OCI-LY7 (cell line): ENCODE measurements around the gene CHCHD6. TPM values are rescaled to one million over a fixed set of nuclear protein-coding genes. Genes with fewer than 3 reads are reported as not detected.

Experiments used
- BruUV-seq: library from RNA; stranded (reverse); fragments of 400-500 nt; replicated peaks from 2 replicates; lab custom pipeline; 2021; lab: Mats Ljungman, UMichigan
- CTCF ChIA-PET: fragments of 300-600 bp; sonication (Branson Sonifier 250); formaldehyde crosslinking; loops from one replicate; lab custom pipeline; 2022; ENCODE audit warnings: antibody characterized with exemption; ENCODE audit not compliant: unreplicated experiment; lab: Charles Lee
- POLR2A ChIA-PET: fragments of 300-600 bp; sonication (Branson Sonifier 250); formaldehyde crosslinking; loops from one replicate; lab custom pipeline; 2022; ENCODE audit warnings: antibody characterized with exemption; lab: Charles Lee
- DNase-seq: peaks from one replicate; pipeline ENCODE4 v3.0.0-alpha.2; 2015; ENCODE audit warnings: low spot score
- H2AFZ ChIP-seq: fragments of 200-600 bp; sonication (generic), shearing (Covaris generic); 2 replicates; pipeline ENCODE4 v1.6.1; 2014; ENCODE audit warnings: mild to moderate bottlenecking, antibody characterized with exemption, low read length, moderate library complexity
- H3K27ac ChIP-seq: fragments of 200-600 bp; sonication (generic); 2 replicates; pipeline ENCODE4 v1.5.1; 2014; ENCODE audit warnings: mixed run types, low read depth, mild to moderate bottlenecking, moderate library complexity, low read length, inconsistent platforms; ENCODE audit not compliant: poor library complexity, severe bottlenecking
- H3K36me3 ChIP-seq: fragments of 200-600 bp; sonication (generic); 2 replicates; pipeline ENCODE4 v1.6.1; 2014; ENCODE audit warnings: mild to moderate bottlenecking, antibody characterized with exemption, low read length, moderate library complexity, mixed read lengths; ENCODE audit not compliant: insufficient read depth
- H3K4me1 ChIP-seq: fragments of 200-600 bp; sonication (generic); 2 replicates; pipeline ENCODE4 v1.5.1; 2014; ENCODE audit warnings: mild to moderate bottlenecking, low read length; ENCODE audit not compliant: insufficient read depth, poor library complexity, severe bottlenecking
- H3K4me2 ChIP-seq: fragments of 200-600 bp; sonication (generic); 2 replicates; pipeline ENCODE4 v1.6.1; 2014; ENCODE audit warnings: mild to moderate bottlenecking, low read length
- H3K4me3 ChIP-seq: fragments of 200-600 bp; sonication (generic); 2 replicates; pipeline ENCODE4 v1.5.1; 2014; ENCODE audit warnings: mild to moderate bottlenecking, low read depth, low read length; ENCODE audit not compliant: poor library complexity, severe bottlenecking
- H3K79me2 ChIP-seq: fragments of 200-600 bp; sonication (generic); 2 replicates; pipeline ENCODE4 v1.6.1; 2016; ENCODE audit warnings: low read depth, mild to moderate bottlenecking, low read length, moderate library complexity, mixed read lengths; ENCODE audit not compliant: insufficient read depth
- H3K9me2 ChIP-seq: fragments of 200-600 bp; sonication (generic); 2 replicates; pipeline ENCODE4 v1.6.1; 2016; ENCODE audit warnings: mild to moderate bottlenecking, low read length, mixed read lengths; ENCODE audit not compliant: insufficient read depth
- H3K9me3 ChIP-seq: fragments of 200-600 bp; sonication (generic); 2 replicates; pipeline ENCODE4 v1.6.1; 2014; ENCODE audit warnings: mild to moderate bottlenecking, mixed run types, low read length, mixed read lengths
- H4K20me1 ChIP-seq: fragments of 200-600 bp; sonication (generic); 2 replicates; pipeline ENCODE4 v1.6.1; 2014; ENCODE audit warnings: mild to moderate bottlenecking, antibody characterized with exemption, low read length, moderate library complexity, mixed read lengths; ENCODE audit not compliant: insufficient read depth
- EZH2phosphoT487 ChIP-seq: fragments of 200-600 bp; sonication (generic); IDR thresholded peaks from 2 replicates; pipeline ENCODE4 v1.6.1; 2018; ENCODE audit warnings: low read depth, borderline replicate concordance, mild to moderate bottlenecking, mixed run types, antibody characterized with exemption, low read length, moderate library complexity, mixed read lengths
- intact Hi-C: fragments of 100-400 bp; cut with micrococcal nuclease; formaldehyde crosslinking; loops from one replicate; pipeline ENCODE4 v1.10.0; 2022; ENCODE audit not compliant: unreplicated experiment
- total RNA-seq, 2 experiments: library from RNA; depleted of rRNA in 1 of 2; stranded (reverse); fragments of >200 nt in 1 of 2; shearing (Covaris generic) in 1 of 2; gene quantifications; 2 replicates each; pipeline ENCODE4 v1.2.3, GENCODE V29; 2014 to 2022
- TF ChIP-seq, protein P1 (sequence below): fragments of 200-600 bp; sonication (generic); conservative IDR thresholded peaks from 2 replicates; pipeline ENCODE4 v1.5.1; 2014; ENCODE audit warnings: mild to moderate bottlenecking, antibody characterized with exemption, low read length, moderate library complexity, mixed read lengths

Gene CHCHD6
- total RNA-seq, 2 experiments from 2014 or later = 14.7 to 21.2 TPM

DNA sequence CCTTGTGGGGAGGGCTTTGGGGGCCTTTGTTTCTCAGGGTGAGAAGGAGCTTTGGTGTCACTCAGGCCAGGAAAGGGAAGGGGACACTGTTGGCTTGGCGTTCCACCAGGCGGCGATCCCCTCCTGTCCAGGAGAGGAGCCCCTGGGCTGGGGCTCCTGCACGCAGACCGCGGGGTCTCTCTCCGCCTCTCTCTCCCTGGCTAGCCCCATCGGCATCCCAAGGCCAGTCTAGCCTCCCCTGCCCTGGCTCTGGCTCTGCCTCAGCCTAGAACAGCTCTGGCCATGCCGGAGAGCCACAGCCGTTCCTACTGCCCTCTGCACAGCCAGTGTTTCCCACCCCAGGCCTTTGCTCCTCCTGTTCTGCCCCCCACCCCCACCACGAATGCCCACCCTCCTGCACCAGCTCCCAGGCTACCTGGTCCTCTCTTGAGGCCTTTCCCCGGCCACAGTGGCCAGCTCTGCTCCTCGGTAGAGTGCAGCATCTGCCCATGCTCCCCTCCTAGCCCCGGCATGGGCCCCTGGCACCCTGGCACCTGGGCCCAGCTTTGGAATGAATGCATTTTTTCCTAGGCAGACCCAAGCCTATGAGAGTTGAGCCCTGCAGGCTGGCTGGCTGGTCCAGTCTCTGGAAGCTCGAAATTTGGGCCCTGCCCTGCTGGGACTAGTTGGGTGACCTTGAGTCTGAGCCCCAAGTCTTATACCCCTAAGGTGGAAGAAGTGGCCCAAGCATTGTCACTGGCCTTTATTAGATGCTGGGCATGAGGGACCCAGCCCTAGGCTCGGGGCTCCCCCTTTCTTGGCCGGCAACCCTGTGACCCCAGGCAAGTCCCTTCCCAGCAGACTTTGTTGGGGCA lies 281.3 kb downstream of the CHCHD6 start:
- H3K27ac ChIP-seq = no peak overlapping the region
- TF ChIP-seq, protein P1, sequence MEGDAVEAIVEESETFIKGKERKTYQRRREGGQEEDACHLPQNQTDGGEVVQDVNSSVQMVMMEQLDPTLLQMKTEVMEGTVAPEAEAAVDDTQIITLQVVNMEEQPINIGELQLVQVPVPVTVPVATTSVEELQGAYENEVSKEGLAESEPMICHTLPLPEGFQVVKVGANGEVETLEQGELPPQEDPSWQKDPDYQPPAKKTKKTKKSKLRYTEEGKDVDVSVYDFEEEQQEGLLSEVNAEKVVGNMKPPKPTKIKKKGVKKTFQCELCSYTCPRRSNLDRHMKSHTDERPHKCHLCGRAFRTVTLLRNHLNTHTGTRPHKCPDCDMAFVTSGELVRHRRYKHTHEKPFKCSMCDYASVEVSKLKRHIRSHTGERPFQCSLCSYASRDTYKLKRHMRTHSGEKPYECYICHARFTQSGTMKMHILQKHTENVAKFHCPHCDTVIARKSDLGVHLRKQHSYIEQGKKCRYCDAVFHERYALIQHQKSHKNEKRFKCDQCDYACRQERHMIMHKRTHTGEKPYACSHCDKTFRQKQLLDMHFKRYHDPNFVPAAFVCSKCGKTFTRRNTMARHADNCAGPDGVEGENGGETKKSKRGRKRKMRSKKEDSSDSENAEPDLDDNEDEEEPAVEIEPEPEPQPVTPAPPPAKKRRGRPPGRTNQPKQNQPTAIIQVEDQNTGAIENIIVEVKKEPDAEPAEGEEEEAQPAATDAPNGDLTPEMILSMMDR = no peak
- TF ChIP-seq EZH2phosphoT487 = no peak
- H3K9me2 ChIP-seq = no peaks in the 10 kb centered on the region
- no peak overlapping the region for H3K4me3 ChIP-seq
- intact Hi-C loops = loop anchor here (10.0 kb wide), 1 partner anchor 469 kb away; no protein-coding TSS in a partner anchor
- 0 out of 2 replicates have a peak, but pooled peaks cover 5% of the 10 kb centered on the region for H4K20me1 ChIP-seq
- no peak overlapping the region for H2AFZ ChIP-seq
- no TSS peak for BruUV-seq
- no peaks in the 10 kb centered on the region for H3K79me2 ChIP-seq
- no peak overlapping the region for H3K4me2 ChIP-seq
- ChIA-PET CTCF (interaction anchor here (0.5 kb wide), 1 partner anchor 92 kb away, joined by 3 read pairs; no protein-coding TSS in a partner anchor), POLR2A (no interaction called here)
- H3K4me1 ChIP-seq = peaks cover 15% of the 10 kb centered on the region
- no peaks in the 10 kb centered on the region for H3K9me3 ChIP-seq
- H3K36me3 ChIP-seq = no peaks in the 10 kb centered on the region
- no peak for DNase-seq

DNA sequence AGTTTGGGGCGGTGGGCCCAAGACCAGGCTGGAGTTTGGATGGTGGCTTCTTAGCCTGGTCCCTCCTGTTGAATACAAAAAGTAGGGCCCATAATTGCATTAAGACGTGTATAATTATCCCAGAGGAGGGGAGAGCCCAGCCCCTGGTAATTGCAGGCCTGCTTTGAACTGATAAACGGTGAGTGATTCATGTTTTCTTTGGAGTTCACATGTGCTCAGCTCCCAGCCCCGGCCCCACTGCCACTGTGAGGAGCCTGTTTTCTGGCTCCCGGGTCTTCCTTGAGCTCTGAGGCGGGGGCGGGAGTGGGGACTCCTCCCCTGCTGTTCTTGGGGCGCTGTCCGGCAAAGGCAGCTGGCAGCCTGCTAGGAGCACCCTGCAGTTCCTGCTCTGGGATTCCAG lies 282.0 kb downstream of the CHCHD6 start:
- DNase-seq = no peak
- H3K4me1 ChIP-seq = peaks cover 15% of the 10 kb centered on the region
- no peaks in the 10 kb centered on the region for H3K36me3 ChIP-seq
- H3K4me3 ChIP-seq = no peak overlapping the region
- intact Hi-C loops = loop anchor here (10.0 kb wide), 1 partner anchor 469 kb away; no protein-coding TSS in a partner anchor
- no peak overlapping the region for H3K4me2 ChIP-seq
- no peaks in the 10 kb centered on the region for H3K9me3 ChIP-seq
- H4K20me1 ChIP-seq = 0 out of 2 replicates have a peak, but pooled peaks cover 5% of the 10 kb centered on the region
- ChIA-PET POLR2A (no interaction called here), CTCF (interaction anchor here (0.5 kb wide), 1 partner anchor 92 kb away, joined by 3 read pairs; no protein-coding TSS in a partner anchor)
- no peak for TF ChIP-seq EZH2phosphoT487
- TF ChIP-seq, protein P1 = no peak
- no peaks in the 10 kb centered on the region for H3K79me2 ChIP-seq
- no peak overlapping the region for H2AFZ ChIP-seq
- no peaks in the 10 kb centered on the region for H3K9me2 ChIP-seq
- no TSS peak for BruUV-seq
- no peak overlapping the region for H3K27ac ChIP-seq

DNA sequence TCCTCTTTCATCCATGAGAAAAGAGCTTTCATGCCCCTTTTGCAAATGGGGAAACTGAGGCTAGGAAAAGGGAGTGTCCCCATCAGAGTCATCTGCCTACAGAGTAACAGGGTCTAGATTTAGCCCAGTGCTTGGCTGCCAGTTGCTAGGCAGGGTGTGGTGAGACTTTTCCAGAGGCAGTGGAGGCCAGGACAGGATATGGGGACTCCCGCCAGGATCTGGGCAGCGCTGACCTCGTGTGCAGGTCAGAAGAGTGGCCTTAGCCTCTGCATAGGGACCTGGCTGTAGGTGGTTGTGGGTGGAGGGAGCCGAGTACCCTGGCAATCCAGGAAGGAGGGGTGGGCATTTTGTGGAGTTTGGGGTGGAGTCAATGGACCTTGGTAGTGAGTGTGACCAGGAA lies 283.1 kb downstream of the CHCHD6 start:
- Histone ChIP-seq H3K9me3 (no peaks in the 10 kb centered on the region), H3K36me3 (no peaks in the 10 kb centered on the region), H3K4me3 (no peak overlapping the region), H2AFZ (no peak overlapping the region), H3K9me2 (no peaks in the 10 kb centered on the region), H4K20me1 (0 out of 2 replicates have a peak, but pooled peaks cover 5% of the 10 kb centered on the region), H3K4me1 (peaks cover 6% of the 10 kb centered on the region), H3K79me2 (no peaks in the 10 kb centered on the region), H3K4me2 (no peak overlapping the region), H3K27ac (no peak overlapping the region)
- TF ChIP-seq EZH2phosphoT487 = no peak
- TF ChIP-seq, protein P1 = no peak
- intact Hi-C loops = loop anchor here (10.0 kb wide), 1 partner anchor 468 kb away; no protein-coding TSS in a partner anchor
- CTCF ChIA-PET = no interaction called here
- POLR2A ChIA-PET = no interaction called here
- DNase-seq = no peak
- BruUV-seq = no TSS peak
